ENCODE measurements around the gene MRPL53. TPM values are rescaled to one million over a fixed set of nuclear protein-coding genes. Genes with fewer than 3 reads are reported as not detected.

Gene MRPL53
- total and polyA plus RNA-seq, 2 of the 13 experiments (the other 11 are each of a cell fraction or from before 2014, with no cell fraction given) = 34.3 to 51.9 TPM

- TF ChIP-seq, protein P1, sequence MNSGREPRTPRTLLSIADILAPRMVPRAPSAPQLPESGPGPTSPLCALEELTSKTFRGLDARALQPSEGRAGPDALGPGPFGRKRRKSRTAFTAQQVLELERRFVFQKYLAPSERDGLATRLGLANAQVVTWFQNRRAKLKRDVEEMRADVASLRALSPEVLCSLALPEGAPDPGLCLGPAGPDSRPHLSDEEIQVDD (CRISPR knock-in tag; IDR thresholded peaks at IDR 0.05; ENCODE audit: borderline replicate concordance) = peak; percentile 63; the same call in 1 of the 2 replicates
- no peak; the same call in 1 of the 2 replicates for TF ChIP-seq ZNF766 (CRISPR knock-in tag; IDR thresholded peaks at IDR 0.05; ENCODE audit: borderline replicate concordance)
- TF ChIP-seq CBX5 (CRISPR knock-in tag; IDR thresholded peaks at IDR 0.05; ENCODE audit: borderline replicate concordance) = no peak
- no peak for TF ChIP-seq ZNF652 (CRISPR knock-in tag; IDR thresholded peaks at IDR 0.05; ENCODE audit: borderline replicate concordance, low read depth)
- TF ChIP-seq ZNF383 (CRISPR knock-in tag; IDR thresholded peaks at IDR 0.05; ENCODE audit: borderline replicate concordance) = no peak
- TF ChIP-seq HIVEP1 (CRISPR knock-in tag; IDR thresholded peaks at IDR 0.05) = no peak
- no peak; the same call in 1 of the 2 replicates for TF ChIP-seq SALL2 (CRISPR knock-in tag; IDR thresholded peaks at IDR 0.05)
- no peak for TF ChIP-seq MZF1 (CRISPR knock-in tag; IDR thresholded peaks at IDR 0.05; ENCODE audit: borderline replicate concordance)
- TF ChIP-seq, protein P2, sequence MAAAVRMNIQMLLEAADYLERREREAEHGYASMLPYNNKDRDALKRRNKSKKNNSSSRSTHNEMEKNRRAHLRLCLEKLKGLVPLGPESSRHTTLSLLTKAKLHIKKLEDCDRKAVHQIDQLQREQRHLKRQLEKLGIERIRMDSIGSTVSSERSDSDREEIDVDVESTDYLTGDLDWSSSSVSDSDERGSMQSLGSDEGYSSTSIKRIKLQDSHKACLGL (CRISPR knock-in tag; IDR thresholded peaks at IDR 0.05) = no peak; the same call in none of the 2 replicates
- peak; percentile 85 for TF ChIP-seq ZNF563 (CRISPR knock-in tag; IDR thresholded peaks at IDR 0.05)
- TF ChIP-seq, protein P3, sequence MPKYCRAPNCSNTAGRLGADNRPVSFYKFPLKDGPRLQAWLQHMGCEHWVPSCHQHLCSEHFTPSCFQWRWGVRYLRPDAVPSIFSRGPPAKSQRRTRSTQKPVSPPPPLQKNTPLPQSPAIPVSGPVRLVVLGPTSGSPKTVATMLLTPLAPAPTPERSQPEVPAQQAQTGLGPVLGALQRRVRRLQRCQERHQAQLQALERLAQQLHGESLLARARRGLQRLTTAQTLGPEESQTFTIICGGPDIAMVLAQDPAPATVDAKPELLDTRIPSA (CRISPR knock-in tag; IDR thresholded peaks at IDR 0.05; ENCODE audit: borderline replicate concordance) = no peak
- TF ChIP-seq ZBTB4 (CRISPR knock-in tag; IDR thresholded peaks at IDR 0.05; ENCODE audit: borderline replicate concordance) = peak; percentile 72; the same call in 1 of the 2 replicates
- TF ChIP-seq RXRA (CRISPR knock-in tag; IDR thresholded peaks at IDR 0.05) = peak; percentile 65
- TF ChIP-seq ZNF577 (CRISPR knock-in tag; IDR thresholded peaks at IDR 0.05; ENCODE audit: borderline replicate concordance, low read depth) = no peak
- no peak for TF ChIP-seq RBAK (CRISPR knock-in tag; IDR thresholded peaks at IDR 0.05)
- TF ChIP-seq, protein P4, sequence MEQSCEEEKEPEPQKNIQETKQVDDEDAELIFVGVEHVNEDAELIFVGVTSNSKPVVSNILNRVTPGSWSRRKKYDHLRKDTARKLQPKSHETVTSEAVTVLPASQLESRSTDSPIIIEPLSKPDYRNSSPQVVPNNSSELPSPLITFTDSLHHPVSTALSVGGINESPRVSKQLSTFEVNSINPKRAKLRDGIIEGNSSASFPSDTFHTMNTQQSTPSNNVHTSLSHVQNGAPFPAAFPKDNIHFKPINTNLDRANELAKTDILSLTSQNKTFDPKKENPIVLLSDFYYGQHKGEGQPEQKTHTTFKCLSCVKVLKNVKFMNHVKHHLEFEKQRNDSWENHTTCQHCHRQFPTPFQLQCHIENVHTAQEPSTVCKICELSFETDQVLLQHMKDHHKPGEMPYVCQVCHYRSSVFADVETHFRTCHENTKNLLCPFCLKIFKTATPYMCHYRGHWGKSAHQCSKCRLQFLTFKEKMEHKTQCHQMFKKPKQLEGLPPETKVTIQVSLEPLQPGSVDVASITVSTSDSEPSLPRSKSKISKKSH (CRISPR knock-in tag; IDR thresholded peaks at IDR 0.05; ENCODE audit: borderline replicate concordance) = no peak; the same call in 1 of the 2 replicates
- no peak for TF ChIP-seq TBP (CRISPR knock-in tag; IDR thresholded peaks at IDR 0.05)
- TF ChIP-seq SAP130 (CRISPR knock-in tag; IDR thresholded peaks at IDR 0.05; ENCODE audit: low read depth) = no peak; the same call in 1 of the 2 replicates
- TF ChIP-seq TEAD3 (CRISPR knock-in tag; optimal IDR thresholded peaks at IDR 0.05; ENCODE audit: borderline replicate concordance) = no peak
- TF ChIP-seq MLLT10 (CRISPR knock-in tag; IDR thresholded peaks at IDR 0.05) = no peak
- no peak for TF ChIP-seq TOE1 (CRISPR knock-in tag; IDR thresholded peaks at IDR 0.05)
Measured at GRCh38 chr2:74497777-74498499, 25.5 kb upstream of the MRPL53 start (continued).

Data from HepG2 (cell line).